Measurements from ENCODE around the gene GTF2A1. TPM values are rescaled to one million over a fixed set of nuclear protein-coding genes. Genes with fewer than 3 reads are reported as not detected.

The GTF2A1 gene
- total RNA-seq, 1 donor from 2014 or later, result 36.4 TPM

- Mint-ChIP-seq H3K4me3 (ENCODE audit: unreplicated experiment) (no peak overlapping the region), H3K27ac (ENCODE audit: unreplicated experiment) (no peak overlapping the region), H3K27me3 (ENCODE audit: low read depth, unreplicated experiment) (no peaks in the 10 kb centered on the region), H3K4me1 (ENCODE audit: low read depth, unreplicated experiment) (peaks cover 16% of the 10 kb centered on the region), H3K9me3 (ENCODE audit: unreplicated experiment) (no peaks in the 10 kb centered on the region), H3K36me3 (ENCODE audit: low read depth, unreplicated experiment) (no peaks in the 10 kb centered on the region)
- Histone ChIP-seq H4K20me1 (ENCODE audit: insufficient read depth, low read length) (no peaks in the 10 kb centered on the region), H3K79me2 (ENCODE audit: insufficient read depth, low read length) (no peaks in the 10 kb centered on the region), H3K27ac (ENCODE audit: low read depth, low read length) (no peak overlapping the region), H3K27me3 (ENCODE audit: insufficient read depth, low read length) (no peaks in the 10 kb centered on the region), H3K36me3 (ENCODE audit: insufficient read depth, low read length) (no peaks in the 10 kb centered on the region), H3K4me2 (ENCODE audit: low read length) (no peak overlapping the region), H3K4me3 (ENCODE audit: insufficient read depth, low read depth, low read length) (no peak overlapping the region), H3K4me1 (ENCODE audit: insufficient read depth, low read length) (peaks cover 8% of the 10 kb centered on the region), H2AFZ (ENCODE audit: low read depth, low read length) (no peak overlapping the region), H3K9ac (ENCODE audit: low read length) (no peak overlapping the region), H3K9me3 (ENCODE audit: insufficient read depth, low read depth, low read length) (no peaks in the 10 kb centered on the region)
- no peak for FAIRE-seq
- no peak for DNase-seq (ENCODE audit: low read depth)
- TF ChIP-seq CTCF (IDR thresholded peaks at IDR 0.05; ENCODE audit: insufficient read depth, low read depth, low read length) (no peak), EZH2 (IDR thresholded peaks at IDR 0.05; ENCODE audit: insufficient read depth, low read length) (no peak)
Observed at GRCh38 chr14:81138429-81138828, 82.3 kb downstream of the GTF2A1 start.

GRCh38 chr14:81137316-81137715, 83.4 kb downstream of the GTF2A1 start:
- Mint-ChIP-seq H3K36me3 (ENCODE audit: low read depth, unreplicated experiment) (no peaks in the 10 kb centered on the region), H3K27me3 (ENCODE audit: low read depth, unreplicated experiment) (no peaks in the 10 kb centered on the region), H3K9me3 (ENCODE audit: unreplicated experiment) (no peaks in the 10 kb centered on the region), H3K4me1 (ENCODE audit: low read depth, unreplicated experiment) (peaks cover 14% of the 10 kb centered on the region), H3K4me3 (ENCODE audit: unreplicated experiment) (no peak overlapping the region), H3K27ac (ENCODE audit: unreplicated experiment) (peak overlapping the region; percentile 59)
- Histone ChIP-seq H3K9ac (ENCODE audit: low read length) (no peak overlapping the region), H2AFZ (ENCODE audit: low read depth, low read length) (peak overlapping the region; percentile 12), H3K4me3 (ENCODE audit: insufficient read depth, low read depth, low read length) (no peak overlapping the region), H3K4me2 (ENCODE audit: low read length) (no peak overlapping the region), H3K27me3 (ENCODE audit: insufficient read depth, low read length) (peaks cover 4% of the 10 kb centered on the region), H3K4me1 (ENCODE audit: insufficient read depth, low read length) (peaks cover 8% of the 10 kb centered on the region), H3K27ac (ENCODE audit: low read depth, low read length) (peak overlapping the region; percentile 1), H3K79me2 (ENCODE audit: insufficient read depth, low read length) (no peaks in the 10 kb centered on the region), H4K20me1 (ENCODE audit: insufficient read depth, low read length) (no peaks in the 10 kb centered on the region), H3K36me3 (ENCODE audit: insufficient read depth, low read length) (no peaks in the 10 kb centered on the region), H3K9me3 (ENCODE audit: insufficient read depth, low read depth, low read length) (no peaks in the 10 kb centered on the region)
- no peak for TF ChIP-seq EZH2 (IDR thresholded peaks at IDR 0.05; ENCODE audit: insufficient read depth, low read length)
- TF ChIP-seq CTCF (IDR thresholded peaks at IDR 0.05; ENCODE audit: insufficient read depth, low read depth, low read length), result no peak
- DNase-seq (ENCODE audit: low read depth), result peak; percentile 71
- peak; percentile 50 for FAIRE-seq

GRCh38 chr14:81133400-81133799, 87.4 kb downstream of the GTF2A1 start:
- no peaks in the 10 kb centered on the region for H4K20me1 ChIP-seq (ENCODE audit: insufficient read depth, low read length)
- H3K4me2 ChIP-seq (ENCODE audit: low read length), result no peak overlapping the region
- peaks cover 4% of the 10 kb centered on the region for H3K27me3 ChIP-seq (ENCODE audit: insufficient read depth, low read length)
- H3K79me2 ChIP-seq (ENCODE audit: insufficient read depth, low read length), result no peaks in the 10 kb centered on the region
- H3K4me3 Mint-ChIP-seq (ENCODE audit: unreplicated experiment), result no peak overlapping the region
- TF ChIP-seq EZH2 (IDR thresholded peaks at IDR 0.05; ENCODE audit: insufficient read depth, low read length), result no peak
- TF ChIP-seq CTCF (IDR thresholded peaks at IDR 0.05; ENCODE audit: insufficient read depth, low read depth, low read length), result no peak
- H3K36me3 Mint-ChIP-seq (ENCODE audit: low read depth, unreplicated experiment), result no peaks in the 10 kb centered on the region
- H3K9ac ChIP-seq (ENCODE audit: low read length), result no peak overlapping the region
- no peak overlapping the region for H3K27ac ChIP-seq (ENCODE audit: low read depth, low read length)
- H3K9me3 Mint-ChIP-seq (ENCODE audit: unreplicated experiment), result no peaks in the 10 kb centered on the region
- H3K4me1 Mint-ChIP-seq (ENCODE audit: low read depth, unreplicated experiment), result peaks cover 14% of the 10 kb centered on the region
- H2AFZ ChIP-seq (ENCODE audit: low read depth, low read length), result no peak overlapping the region
- peaks cover 8% of the 10 kb centered on the region for H3K4me1 ChIP-seq (ENCODE audit: insufficient read depth, low read length)
- FAIRE-seq (no peak), DNase-seq (ENCODE audit: low read depth) (no peak)
- H3K4me3 ChIP-seq (ENCODE audit: insufficient read depth, low read depth, low read length), result no peak overlapping the region
- H3K27ac Mint-ChIP-seq (ENCODE audit: unreplicated experiment), result no peak overlapping the region
- H3K27me3 Mint-ChIP-seq (ENCODE audit: low read depth, unreplicated experiment), result no peaks in the 10 kb centered on the region
- H3K9me3 ChIP-seq (ENCODE audit: insufficient read depth, low read depth, low read length), result no peaks in the 10 kb centered on the region
- H3K36me3 ChIP-seq (ENCODE audit: insufficient read depth, low read length), result no peaks in the 10 kb centered on the region

Measured in astrocyte (in vitro differentiated cells and primary cell).